ENCODE results near the gene PLRG1.

The PLRG1 gene

GRCh38 chr4:154485127-154485773 lies 65.0 kb downstream of the PLRG1 start:
- peaks cover 12% of the 10 kb centered on the region for H3K9me3 ChIP-seq (ENCODE audit: severe bottlenecking)
- no peak overlapping the region for H3K4me3 ChIP-seq (ENCODE audit: low read depth, low read length)
- H3K36me3 ChIP-seq = no peaks in the 10 kb centered on the region
- peaks cover 2% of the 10 kb centered on the region for H3K27me3 ChIP-seq (ENCODE audit: insufficient read depth, low read depth, severe bottlenecking)
- no peak overlapping the region for H3K27ac ChIP-seq
- TF ChIP-seq, protein P1, sequence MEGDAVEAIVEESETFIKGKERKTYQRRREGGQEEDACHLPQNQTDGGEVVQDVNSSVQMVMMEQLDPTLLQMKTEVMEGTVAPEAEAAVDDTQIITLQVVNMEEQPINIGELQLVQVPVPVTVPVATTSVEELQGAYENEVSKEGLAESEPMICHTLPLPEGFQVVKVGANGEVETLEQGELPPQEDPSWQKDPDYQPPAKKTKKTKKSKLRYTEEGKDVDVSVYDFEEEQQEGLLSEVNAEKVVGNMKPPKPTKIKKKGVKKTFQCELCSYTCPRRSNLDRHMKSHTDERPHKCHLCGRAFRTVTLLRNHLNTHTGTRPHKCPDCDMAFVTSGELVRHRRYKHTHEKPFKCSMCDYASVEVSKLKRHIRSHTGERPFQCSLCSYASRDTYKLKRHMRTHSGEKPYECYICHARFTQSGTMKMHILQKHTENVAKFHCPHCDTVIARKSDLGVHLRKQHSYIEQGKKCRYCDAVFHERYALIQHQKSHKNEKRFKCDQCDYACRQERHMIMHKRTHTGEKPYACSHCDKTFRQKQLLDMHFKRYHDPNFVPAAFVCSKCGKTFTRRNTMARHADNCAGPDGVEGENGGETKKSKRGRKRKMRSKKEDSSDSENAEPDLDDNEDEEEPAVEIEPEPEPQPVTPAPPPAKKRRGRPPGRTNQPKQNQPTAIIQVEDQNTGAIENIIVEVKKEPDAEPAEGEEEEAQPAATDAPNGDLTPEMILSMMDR (IDR thresholded peaks at IDR 0.05; ENCODE audit: low read depth, low read length) = no peak
- DNase-seq = no peak
